OCI-LY3 (cell line): ENCODE data around the gene ATP2B1.

ENCODE experiments used
- H2AFZ ChIP-seq: fragments of 200-600, 300-600 bp; shearing (Covaris generic); 2 replicates; pipeline ENCODE4 v1.6.0; 2014; ENCODE audit warnings: antibody characterized with exemption, low read depth, low read length
- H3K27ac ChIP-seq: fragments of 200-600, 300-600 bp; sonication (generic); 2 replicates; pipeline ENCODE4 v1.5.1; 2014; ENCODE audit warnings: mild to moderate bottlenecking, low read length, moderate library complexity, mixed read lengths
- H3K27me3 ChIP-seq: fragments of 200-600, 300-600 bp; sonication (generic); 2 replicates; pipeline ENCODE4 v1.6.1; 2014; ENCODE audit warnings: low read depth, low read length, mixed read lengths
- H3K36me3 ChIP-seq: fragments of 200-600, 300-600 bp; sonication (generic); replicated peaks from 2 replicates; pipeline ENCODE3; 2014; ENCODE audit warnings: low read depth, low read length, mixed read lengths
- H3K4me1 ChIP-seq: fragments of 300-600, 200-600 bp; sonication (generic); 2 replicates; pipeline ENCODE4 v1.6.1; 2014; ENCODE audit warnings: low read length, mixed read lengths
- H3K4me2 ChIP-seq: fragments of 200-600, 300-600 bp; sonication (generic); 2 replicates; pipeline ENCODE4 v1.6.1; 2014; ENCODE audit warnings: low read length, mixed read lengths
- H3K4me3 ChIP-seq: fragments of 300-600, 200-600 bp; sonication (generic); 2 replicates; pipeline ENCODE4 v1.5.1; 2014; ENCODE audit warnings: antibody characterized with exemption, mild to moderate bottlenecking, low read length, moderate library complexity
- H3K79me2 ChIP-seq: fragments of 300-600, 200-600 bp; shearing (Covaris generic); 2 replicates; pipeline ENCODE4 v1.6.1; 2014; ENCODE audit warnings: mild to moderate bottlenecking, low read length, mixed read lengths
- H3K9ac ChIP-seq: fragments of 300-600, 200-600 bp; shearing (Covaris generic); 2 replicates; pipeline ENCODE4 v1.6.0; 2014; ENCODE audit warnings: mild to moderate bottlenecking, low read length, moderate library complexity
- H3K9me3 ChIP-seq: fragments of 200-600, 300-600 bp; shearing (Covaris generic); 2 replicates; pipeline ENCODE4 v1.6.1; 2014; ENCODE audit warnings: low read length, mixed read lengths; ENCODE audit not compliant: insufficient read depth
- H4K20me1 ChIP-seq: fragments of 200-600, 300-600 bp; sonication (generic); 2 replicates; pipeline ENCODE4 v1.6.1; 2016; ENCODE audit warnings: low read length, mixed read lengths; ENCODE audit not compliant: insufficient read depth
- EZH2phosphoT487 ChIP-seq: fragments of 200-600 bp; shearing (Covaris generic); IDR thresholded peaks from 2 replicates; pipeline ENCODE4 v1.6.1; 2018; ENCODE audit warnings: antibody characterized with exemption, mixed run types, low read depth
- TF ChIP-seq, protein P1 (sequence below): fragments of 200-600, 300-600 bp; sonication (generic); IDR thresholded peaks from 2 replicates; pipeline ENCODE4 v1.5.1; 2014; ENCODE audit warnings: antibody characterized with exemption, low read length, low read depth

ATP2B1 gene

DNA sequence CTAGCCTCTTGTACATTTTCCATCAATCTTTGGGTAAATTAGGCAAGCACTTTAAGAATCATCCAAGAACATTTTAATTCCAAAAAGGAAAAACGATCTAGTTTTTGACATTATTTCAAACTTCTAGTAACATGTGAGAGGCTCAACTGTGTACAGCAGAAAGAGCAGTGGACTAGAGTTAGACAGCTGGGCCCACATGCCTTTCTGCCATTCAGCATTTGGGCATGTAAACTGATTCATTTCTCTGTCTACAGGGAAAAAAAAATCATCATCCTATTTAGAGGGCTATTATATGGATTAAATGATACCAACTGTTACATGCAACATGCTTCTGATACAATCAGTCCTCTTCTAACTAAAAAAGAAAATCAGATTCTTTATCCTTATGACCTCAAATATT lies 17.7 kb downstream of the ATP2B1 start:
- peaks cover 88% of the 10 kb centered on the region for H4K20me1 ChIP-seq
- no peak overlapping the region for H3K27ac ChIP-seq
- no peaks in the 10 kb centered on the region for H3K36me3 ChIP-seq
- no peaks in the 10 kb centered on the region for H3K9me3 ChIP-seq
- H3K4me2 ChIP-seq = no peak overlapping the region
- no peaks in the 10 kb centered on the region for H3K27me3 ChIP-seq
- no peak overlapping the region for H3K4me3 ChIP-seq
- H2AFZ ChIP-seq = no peak overlapping the region
- H3K79me2 ChIP-seq = peaks cover 100% of the 10 kb centered on the region
- TF ChIP-seq, protein P1, sequence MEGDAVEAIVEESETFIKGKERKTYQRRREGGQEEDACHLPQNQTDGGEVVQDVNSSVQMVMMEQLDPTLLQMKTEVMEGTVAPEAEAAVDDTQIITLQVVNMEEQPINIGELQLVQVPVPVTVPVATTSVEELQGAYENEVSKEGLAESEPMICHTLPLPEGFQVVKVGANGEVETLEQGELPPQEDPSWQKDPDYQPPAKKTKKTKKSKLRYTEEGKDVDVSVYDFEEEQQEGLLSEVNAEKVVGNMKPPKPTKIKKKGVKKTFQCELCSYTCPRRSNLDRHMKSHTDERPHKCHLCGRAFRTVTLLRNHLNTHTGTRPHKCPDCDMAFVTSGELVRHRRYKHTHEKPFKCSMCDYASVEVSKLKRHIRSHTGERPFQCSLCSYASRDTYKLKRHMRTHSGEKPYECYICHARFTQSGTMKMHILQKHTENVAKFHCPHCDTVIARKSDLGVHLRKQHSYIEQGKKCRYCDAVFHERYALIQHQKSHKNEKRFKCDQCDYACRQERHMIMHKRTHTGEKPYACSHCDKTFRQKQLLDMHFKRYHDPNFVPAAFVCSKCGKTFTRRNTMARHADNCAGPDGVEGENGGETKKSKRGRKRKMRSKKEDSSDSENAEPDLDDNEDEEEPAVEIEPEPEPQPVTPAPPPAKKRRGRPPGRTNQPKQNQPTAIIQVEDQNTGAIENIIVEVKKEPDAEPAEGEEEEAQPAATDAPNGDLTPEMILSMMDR = no peak
- TF ChIP-seq EZH2phosphoT487 = no peak
- H3K4me1 ChIP-seq = peaks cover 2% of the 10 kb centered on the region; the same call in 1 of the 2 replicates
- no peak overlapping the region for H3K9ac ChIP-seq

DNA sequence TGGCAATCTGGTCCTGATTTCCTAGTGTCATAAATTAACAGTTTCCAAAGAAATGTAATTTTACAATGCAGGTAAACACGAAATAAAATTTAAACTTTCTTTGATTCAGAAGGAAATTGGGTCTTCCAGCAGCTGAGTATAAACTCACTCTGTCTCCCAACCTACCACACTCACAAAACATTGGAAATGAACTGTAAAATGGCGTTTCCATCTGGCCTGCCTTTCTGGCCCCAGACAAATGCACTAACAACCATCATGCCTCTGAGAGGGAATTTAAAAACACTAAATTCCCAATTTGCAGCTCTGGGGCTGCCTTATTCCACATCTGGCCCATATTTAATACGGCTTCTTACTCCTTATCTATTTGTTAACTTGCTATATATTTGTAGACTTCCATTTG lies 19.3 kb downstream of the ATP2B1 start:
- H3K9ac ChIP-seq = no peak overlapping the region
- H3K4me2 ChIP-seq = no peak overlapping the region
- no peak overlapping the region for H2AFZ ChIP-seq
- H3K36me3 ChIP-seq = peaks cover 4% of the 10 kb centered on the region
- H3K27ac ChIP-seq = no peak overlapping the region
- no peaks in the 10 kb centered on the region for H3K27me3 ChIP-seq
- H3K4me3 ChIP-seq = no peak overlapping the region
- no peaks in the 10 kb centered on the region for H3K4me1 ChIP-seq
- no peak for TF ChIP-seq EZH2phosphoT487
- TF ChIP-seq, protein P1 = no peak
- no peaks in the 10 kb centered on the region for H3K9me3 ChIP-seq
- peaks cover 100% of the 10 kb centered on the region for H3K79me2 ChIP-seq
- H4K20me1 ChIP-seq = peaks cover 91% of the 10 kb centered on the region

DNA sequence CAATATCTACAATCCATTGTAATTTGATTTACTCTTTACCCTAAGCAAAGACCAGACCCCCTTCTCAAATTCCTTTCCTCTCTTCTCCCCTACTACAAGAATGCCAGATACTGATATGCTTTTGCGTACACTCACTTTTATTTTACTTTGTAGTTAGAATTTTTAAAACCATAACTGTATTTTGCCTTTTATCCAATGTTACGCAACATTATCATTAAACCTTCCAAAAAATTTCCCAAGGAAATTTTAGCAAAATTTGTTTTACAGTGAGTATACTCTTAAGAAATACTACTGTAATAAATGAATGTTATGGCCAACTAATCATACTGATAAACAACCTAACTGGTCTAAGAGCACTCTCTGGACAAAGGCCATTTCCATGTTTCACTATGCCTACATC lies 22.3 kb downstream of the ATP2B1 start:
- Histone ChIP-seq H3K27me3 (no peaks in the 10 kb centered on the region), H3K36me3 (peaks cover 20% of the 10 kb centered on the region), H3K4me2 (no peak overlapping the region), H3K27ac (no peak overlapping the region), H3K4me3 (no peak overlapping the region), H3K9me3 (peaks cover 16% of the 10 kb centered on the region), H3K9ac (no peak overlapping the region), H3K79me2 (peaks cover 100% of the 10 kb centered on the region), H2AFZ (no peak overlapping the region), H4K20me1 (peaks cover 73% of the 10 kb centered on the region), H3K4me1 (no peaks in the 10 kb centered on the region)
- TF ChIP-seq, protein P1 = no peak
- TF ChIP-seq EZH2phosphoT487 = no peak

DNA sequence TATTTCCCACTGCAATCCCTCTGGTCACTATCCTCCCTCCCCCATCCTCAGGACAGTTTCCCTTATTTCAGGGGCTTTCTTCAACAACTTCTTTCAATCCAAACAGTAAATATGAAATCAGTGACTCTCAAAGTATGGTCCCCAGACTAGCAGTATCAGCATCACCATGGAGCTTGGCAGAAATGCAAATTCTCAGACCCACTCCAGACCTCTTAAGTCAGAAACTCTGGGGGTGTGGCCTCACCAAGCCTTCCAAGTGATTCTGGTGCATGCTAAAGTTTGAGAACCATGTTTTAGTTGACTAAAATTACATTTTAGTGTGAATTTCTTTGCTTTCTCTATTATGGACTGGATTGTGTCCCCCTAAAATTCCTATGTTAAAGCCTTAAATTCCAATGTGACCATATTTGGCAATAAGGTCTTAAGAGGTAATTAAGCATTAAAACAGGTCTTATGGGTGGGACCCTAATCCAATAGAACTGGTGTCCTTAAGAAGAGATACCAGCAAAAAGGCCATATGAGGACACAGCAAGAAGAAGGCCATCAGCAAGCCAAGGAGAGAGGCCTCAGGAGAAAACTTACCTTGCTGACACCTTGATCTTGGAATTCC lies 23.2 kb downstream of the ATP2B1 start:
- Histone ChIP-seq H2AFZ (no peak overlapping the region), H4K20me1 (peaks cover 70% of the 10 kb centered on the region), H3K79me2 (peaks cover 100% of the 10 kb centered on the region), H3K9ac (no peak overlapping the region), H3K4me1 (no peaks in the 10 kb centered on the region), H3K27ac (no peak overlapping the region), H3K4me3 (no peak overlapping the region), H3K9me3 (peaks cover 18% of the 10 kb centered on the region), H3K4me2 (no peak overlapping the region), H3K36me3 (peaks cover 20% of the 10 kb centered on the region), H3K27me3 (no peaks in the 10 kb centered on the region)
- TF ChIP-seq, protein P1 = no peak
- TF ChIP-seq EZH2phosphoT487 = no peak
